Measurements from ENCODE around the gene OR5K3. TPM values are rescaled to one million over a fixed set of nuclear protein-coding genes. Genes with fewer than 3 reads are reported as not detected.

The OR5K3 gene, protein sequence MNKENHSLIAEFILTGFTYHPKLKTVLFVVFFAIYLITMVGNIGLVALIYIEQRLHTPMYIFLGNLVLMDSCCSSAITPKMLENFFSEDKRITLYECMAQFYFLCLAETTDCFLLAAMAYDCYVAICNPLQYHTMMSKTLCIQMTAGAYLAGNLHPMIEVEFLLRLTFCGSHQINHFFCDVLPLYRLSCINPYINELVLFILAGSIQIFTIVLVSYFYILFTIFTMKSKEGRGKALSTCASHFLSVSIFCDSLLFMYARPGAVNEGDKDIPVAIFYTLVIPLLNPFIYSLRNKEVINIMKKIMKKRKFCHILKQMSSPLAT
- polyA plus RNA-seq (2013, experiment 1 of 2), result not detected
- not detected for polyA plus RNA-seq (2013, experiment 2 of 2)

DNA sequence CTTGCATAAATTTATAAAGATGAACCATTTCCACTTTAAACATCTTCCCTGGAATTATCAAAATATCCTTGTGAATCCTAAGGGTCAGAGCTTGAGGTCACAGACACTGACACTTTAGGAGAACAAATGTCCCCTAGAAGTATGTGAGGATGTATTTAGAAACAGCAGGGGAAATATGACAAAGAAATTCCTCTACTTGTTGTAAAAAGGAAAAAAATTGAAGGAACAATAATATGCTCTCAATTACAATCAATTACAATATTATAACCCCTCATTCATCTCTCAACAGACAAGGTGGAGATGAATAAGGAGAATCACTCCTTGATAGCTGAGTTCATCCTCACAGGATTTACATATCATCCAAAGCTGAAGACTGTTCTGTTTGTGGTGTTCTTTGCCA, at the start of gene OR5K3:
Gene OR5K3 (plus strand): TSS at position 301 of the 400 bp plus-strand sequence. CDS start 0 bp downstream, at position 301.
- no peak for DNase-seq
- Histone ChIP-seq H3K79me1 (ENCODE audit: low read length) (no peaks in the 10 kb centered on the region), H3K4me2 (ENCODE audit: low read length) (no peak within 1 kb of the TSS), H2BK120ac (ENCODE audit: low read depth, low read length) (no peak within 1 kb of the TSS), H3K4me1 (ENCODE audit: control insufficient read depth, low read depth, low read length) (no peaks in the 10 kb centered on the region), H4K8ac (ENCODE audit: low read depth, low read length) (no peak within 1 kb of the TSS), H3K27ac (ENCODE audit: low read depth, low read length) (no peak within 1 kb of the TSS), H3K18ac (ENCODE audit: low read length) (no peak within 1 kb of the TSS), H3K4ac (ENCODE audit: low read depth, low read length) (no peak within 1 kb of the TSS), H2AK5ac (ENCODE audit: low read length) (no peak within 1 kb of the TSS), H3K27me3 (ENCODE audit: insufficient read depth, low read length, poor library complexity) (no peaks in the 10 kb centered on the region), H3K36me3 (ENCODE audit: control insufficient read depth, insufficient read depth, low read length) (no peaks in the 10 kb centered on the region), H3K4me3 (ENCODE audit: low read length) (no peak within 1 kb of the TSS), H3K9ac (ENCODE audit: low read length) (no peak within 1 kb of the TSS), H3K79me2 (ENCODE audit: control insufficient read depth, insufficient read depth, low read length) (no peaks in the 10 kb centered on the region), H2BK5ac (ENCODE audit: low read length) (no peak within 1 kb of the TSS), H2BK15ac (replicated peaks; ENCODE audit: low read depth) (no peak within 1 kb of the TSS), H4K5ac (ENCODE audit: low read length) (no peak within 1 kb of the TSS), H3K56ac (ENCODE audit: low read length) (no peak within 1 kb of the TSS), H3K23ac (ENCODE audit: low read length) (no peak within 1 kb of the TSS)

- Histone ChIP-seq H4K8ac (ENCODE audit: low read depth, low read length) (no peak overlapping the region), H3K4me1 (ENCODE audit: control insufficient read depth, low read depth, low read length) (no peaks in the 10 kb centered on the region), H4K5ac (ENCODE audit: low read length) (no peak overlapping the region), H2BK120ac (ENCODE audit: low read depth, low read length) (no peak overlapping the region), H2AK5ac (ENCODE audit: low read length) (no peak overlapping the region), H3K18ac (ENCODE audit: low read length) (no peak overlapping the region), H2BK15ac (replicated peaks; ENCODE audit: low read depth) (no peak overlapping the region), H2BK5ac (ENCODE audit: low read length) (no peak overlapping the region), H3K23ac (ENCODE audit: low read length) (no peak overlapping the region), H3K79me1 (ENCODE audit: low read length) (no peaks in the 10 kb centered on the region), H3K9ac (ENCODE audit: low read length) (no peak overlapping the region), H3K27me3 (ENCODE audit: insufficient read depth, low read length, poor library complexity) (no peaks in the 10 kb centered on the region), H3K56ac (ENCODE audit: low read length) (no peak overlapping the region), H3K4me2 (ENCODE audit: low read length) (no peak overlapping the region), H3K4me3 (ENCODE audit: low read length) (no peak overlapping the region), H3K4ac (ENCODE audit: low read depth, low read length) (no peak overlapping the region), H3K79me2 (ENCODE audit: control insufficient read depth, insufficient read depth, low read length) (no peaks in the 10 kb centered on the region), H3K27ac (ENCODE audit: low read depth, low read length) (no peak overlapping the region), H3K36me3 (ENCODE audit: control insufficient read depth, insufficient read depth, low read length) (no peaks in the 10 kb centered on the region)
- DNase-seq, result no peak
- no CpG with 5 or more reads among the region's 6 CpGs for WGBS (ENCODE audit: extremely low coverage, insufficient coverage, low lambda C conversion rate)
Measured at GRCh38 chr3:98341758-98342157, 48.7 kb upstream of the OR5K3 start.

GRCh38 chr3:98343647-98344507, 46.6 kb upstream of the OR5K3 start:
- Histone ChIP-seq H3K9ac (ENCODE audit: low read length) (no peak overlapping the region), H3K23ac (ENCODE audit: low read length) (no peak overlapping the region), H3K79me1 (ENCODE audit: low read length) (no peaks in the 10 kb centered on the region), H3K4me2 (ENCODE audit: low read length) (no peak overlapping the region), H3K79me2 (ENCODE audit: control insufficient read depth, insufficient read depth, low read length) (no peaks in the 10 kb centered on the region), H2BK5ac (ENCODE audit: low read length) (no peak overlapping the region), H4K5ac (ENCODE audit: low read length) (no peak overlapping the region), H2BK120ac (ENCODE audit: low read depth, low read length) (no peak overlapping the region), H3K56ac (ENCODE audit: low read length) (no peak overlapping the region), H3K36me3 (ENCODE audit: control insufficient read depth, insufficient read depth, low read length) (no peaks in the 10 kb centered on the region), H2BK15ac (replicated peaks; ENCODE audit: low read depth) (no peak overlapping the region), H3K27me3 (ENCODE audit: insufficient read depth, low read length, poor library complexity) (no peaks in the 10 kb centered on the region), H2AK5ac (ENCODE audit: low read length) (no peak overlapping the region), H3K27ac (ENCODE audit: low read depth, low read length) (no peak overlapping the region), H3K4ac (ENCODE audit: low read depth, low read length) (no peak overlapping the region), H3K18ac (ENCODE audit: low read length) (no peak overlapping the region), H3K4me1 (ENCODE audit: control insufficient read depth, low read depth, low read length) (no peaks in the 10 kb centered on the region), H4K8ac (ENCODE audit: low read depth, low read length) (no peak overlapping the region), H3K4me3 (ENCODE audit: low read length) (no peak overlapping the region)
- no CpG with 5 or more reads among the region's 13 CpGs for WGBS (ENCODE audit: extremely low coverage, insufficient coverage, low lambda C conversion rate)
- DNase-seq, result peak; percentile 91

DNA sequence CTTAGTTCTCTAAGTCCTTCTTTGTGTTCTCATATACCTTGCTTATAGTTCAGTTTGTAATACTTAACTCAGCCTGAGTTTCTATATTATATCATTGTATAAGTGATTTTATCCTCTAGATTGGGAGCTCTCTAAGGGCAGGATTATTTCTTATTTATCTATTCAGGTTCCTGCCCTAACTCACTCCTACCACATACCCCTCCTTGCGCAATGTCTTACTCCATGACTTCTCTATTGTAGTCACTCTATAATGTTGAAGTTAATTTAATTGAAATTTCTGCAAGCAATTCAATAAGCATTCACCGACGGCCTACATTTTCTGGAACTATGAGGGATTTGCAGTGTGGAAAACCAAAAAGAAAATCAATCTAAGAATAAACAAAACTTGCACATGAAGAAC, 40.4 kb upstream of the OR5K3 start:
- WGBS (ENCODE audit: extremely low coverage, insufficient coverage, low lambda C conversion rate), result no CpG with 5 or more reads among the region's 3 CpGs

DNA sequence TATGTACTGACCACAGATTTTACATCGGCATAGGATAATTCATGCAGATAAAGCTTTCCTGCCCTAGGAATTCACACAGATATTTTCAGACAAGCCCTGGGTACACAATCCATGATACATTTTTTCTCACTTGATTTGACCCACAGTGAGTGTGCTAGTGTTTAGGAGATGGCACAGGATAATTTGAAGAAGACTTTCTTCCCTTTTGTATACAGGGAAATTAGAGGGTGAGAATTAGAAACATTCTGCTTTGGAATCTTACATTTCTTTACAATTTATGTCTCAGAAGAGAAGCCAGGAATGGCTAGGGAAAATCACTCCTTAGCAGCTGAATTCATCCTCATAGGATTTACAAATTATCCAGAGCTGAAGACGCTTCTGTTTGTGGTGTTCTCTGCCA, 36.9 kb upstream of the OR5K3 start, which contains the start of gene OR5K4:
Gene OR5K4 (plus strand): TSS at position 301 of the 400 bp plus-strand sequence. CDS start 0 bp downstream, at position 301.
- Histone ChIP-seq H2BK5ac (ENCODE audit: low read length) (no peak within 1 kb of the TSS), H2BK15ac (replicated peaks; ENCODE audit: low read depth) (no peak within 1 kb of the TSS), H3K23ac (ENCODE audit: low read length) (no peak within 1 kb of the TSS), H3K79me1 (ENCODE audit: low read length) (no peaks in the 10 kb centered on the region), H3K4me1 (ENCODE audit: control insufficient read depth, low read depth, low read length) (no peaks in the 10 kb centered on the region), H3K27me3 (ENCODE audit: insufficient read depth, low read length, poor library complexity) (no peaks in the 10 kb centered on the region), H3K36me3 (ENCODE audit: control insufficient read depth, insufficient read depth, low read length) (no peaks in the 10 kb centered on the region), H2AK5ac (ENCODE audit: low read length) (no peak within 1 kb of the TSS), H3K18ac (ENCODE audit: low read length) (no peak within 1 kb of the TSS), H3K56ac (ENCODE audit: low read length) (no peak within 1 kb of the TSS), H3K9ac (ENCODE audit: low read length) (no peak within 1 kb of the TSS), H4K8ac (ENCODE audit: low read depth, low read length) (no peak within 1 kb of the TSS), H3K4me2 (ENCODE audit: low read length) (no peak within 1 kb of the TSS), H3K79me2 (ENCODE audit: control insufficient read depth, insufficient read depth, low read length) (no peaks in the 10 kb centered on the region), H4K5ac (ENCODE audit: low read length) (no peak within 1 kb of the TSS), H3K4me3 (ENCODE audit: low read length) (no peak within 1 kb of the TSS), H2BK120ac (ENCODE audit: low read depth, low read length) (no peak within 1 kb of the TSS), H3K27ac (ENCODE audit: low read depth, low read length) (no peak within 1 kb of the TSS), H3K4ac (ENCODE audit: low read depth, low read length) (no peak within 1 kb of the TSS)
- WGBS (ENCODE audit: extremely low coverage, insufficient coverage, low lambda C conversion rate), result no CpG with 5 or more reads among the region's 2 CpGs
- no peak for DNase-seq

More for the DNA sequence above, 40.4 kb upstream of the OR5K3 start:
- H3K23ac ChIP-seq (ENCODE audit: low read length), result no peak overlapping the region
- H2AK5ac ChIP-seq (ENCODE audit: low read length), result no peak overlapping the region
- no peaks in the 10 kb centered on the region for H3K4me1 ChIP-seq (ENCODE audit: control insufficient read depth, low read depth, low read length)
- no peaks in the 10 kb centered on the region for H3K27me3 ChIP-seq (ENCODE audit: insufficient read depth, low read length, poor library complexity)
- no peak overlapping the region for H3K18ac ChIP-seq (ENCODE audit: low read length)
- DNase-seq, result no peak
- H3K27ac ChIP-seq (ENCODE audit: low read depth, low read length), result no peak overlapping the region
- no peak overlapping the region for H3K4me3 ChIP-seq (ENCODE audit: low read length)
- H3K79me1 ChIP-seq (ENCODE audit: low read length), result no peaks in the 10 kb centered on the region
- no peak overlapping the region for H2BK120ac ChIP-seq (ENCODE audit: low read depth, low read length)
- no peaks in the 10 kb centered on the region for H3K79me2 ChIP-seq (ENCODE audit: control insufficient read depth, insufficient read depth, low read length)
- no peak overlapping the region for H2BK5ac ChIP-seq (ENCODE audit: low read length)
- no peak overlapping the region for H4K8ac ChIP-seq (ENCODE audit: low read depth, low read length)
- no peak overlapping the region for H3K4me2 ChIP-seq (ENCODE audit: low read length)
- no peak overlapping the region for H2BK15ac ChIP-seq (replicated peaks; ENCODE audit: low read depth)
- no peaks in the 10 kb centered on the region for H3K36me3 ChIP-seq (ENCODE audit: control insufficient read depth, insufficient read depth, low read length)
- no peak overlapping the region for H3K4ac ChIP-seq (ENCODE audit: low read depth, low read length)
- H4K5ac ChIP-seq (ENCODE audit: low read length), result no peak overlapping the region
- no peak overlapping the region for H3K56ac ChIP-seq (ENCODE audit: low read length)
- no peak overlapping the region for H3K9ac ChIP-seq (ENCODE audit: low read length)

All from mesendoderm (in vitro differentiated cells).